Panc1 (cell line): Measurements from ENCODE around the gene RNF145. TPM values are rescaled to one million over a fixed set of nuclear protein-coding genes. Genes with fewer than 3 reads are reported as not detected.

Source experiments
- ATAC-seq: fragments of 200-7000 bp; cut with Tn5 transposase; 2 replicates; pipeline ENCODE4 v1.9.1; 2020; ENCODE audit warnings: mild to moderate bottlenecking, moderate library complexity
- BruUV-seq: library from RNA; stranded (reverse); fragments of 400-500 nt; replicated peaks from 2 replicates; lab custom pipeline; 2021; lab: Mats Ljungman, UMichigan
- CTCF ChIA-PET: fragments of 300-600 bp; sonication (Branson Sonifier 250); formaldehyde crosslinking; loops from one replicate; lab custom pipeline; 2022; ENCODE audit warnings: antibody characterized with exemption; lab: Charles Lee
- POLR2A ChIA-PET: fragments of 300-600 bp; sonication (Branson Sonifier 250); formaldehyde crosslinking; loops from one replicate; lab custom pipeline; 2022; ENCODE audit warnings: antibody characterized with exemption; lab: Charles Lee
- DNase-seq: peaks from one replicate; pipeline ENCODE4 v3.0.0-alpha.2; 2010; ENCODE audit warnings: low read depth, low spot score
- H3K27ac ChIP-seq: 2 replicates; pipeline ENCODE4 v1.5.1; 2011; ENCODE audit warnings: mild to moderate bottlenecking, low read length, inconsistent platforms
- H3K27me3 ChIP-seq: fragments of 200-500 bp; sonication (Bioruptor generic); 2 replicates; pipeline ENCODE4 v1.6.0; 2014; ENCODE audit warnings: low read length, inconsistent platforms; ENCODE audit not compliant: control insufficient read depth, insufficient read depth
- H3K36me3 ChIP-seq: fragments of 200-500 bp; sonication (Bioruptor generic); 2 replicates; pipeline ENCODE4 v1.5.1; 2014; ENCODE audit warnings: inconsistent platforms, mild to moderate bottlenecking, low read length, moderate library complexity; ENCODE audit not compliant: control insufficient read depth, insufficient read depth
- H3K4me1 ChIP-seq: 2 replicates; pipeline ENCODE4 v1.5.1; 2011; ENCODE audit warnings: inconsistent platforms, mild to moderate bottlenecking, low read length, moderate library complexity; ENCODE audit not compliant: control insufficient read depth, insufficient read depth
- H3K4me3 ChIP-seq, 2 experiments: 2 replicates each; pipeline ENCODE4 v1.5.1; 2011 to 2012; ENCODE audit warnings: low read depth in 2 of 2, low read length in 2 of 2, mild to moderate bottlenecking in 2 of 2, inconsistent platforms in 1 of 2, moderate library complexity in 1 of 2
- H3K9me3 ChIP-seq: fragments of 200-500 bp; sonication (Bioruptor generic); 2 replicates; pipeline ENCODE4 v1.5.1; 2014; ENCODE audit warnings: low read depth, mild to moderate bottlenecking, inconsistent platforms, low read length, moderate library complexity; ENCODE audit not compliant: control insufficient read depth, insufficient read depth
- CTCF ChIP-seq: fragments of 450-650 bp; IDR thresholded peaks from 2 replicates; pipeline ENCODE4 v1.5.1; 2017; ENCODE audit warnings: mild to moderate bottlenecking
- POLR2AphosphoS5 ChIP-seq: IDR thresholded peaks from 2 replicates; pipeline ENCODE4 v1.6.1; 2012; ENCODE audit warnings: mild to moderate bottlenecking, low read depth, low read length, moderate library complexity
- SIN3A ChIP-seq: IDR thresholded peaks from 2 replicates; pipeline ENCODE4 v1.6.1; 2012; ENCODE audit warnings: low read depth, mild to moderate bottlenecking, low read length, moderate library complexity, borderline replicate concordance; ENCODE audit not compliant: insufficient read depth
- TCF7L2 ChIP-seq: IDR thresholded peaks from 2 replicates; pipeline ENCODE4 v1.6.1; 2011; ENCODE audit warnings: mild to moderate bottlenecking, low read depth, low read length, inconsistent platforms
- in situ Hi-C: cut with HindIII; loops from 2 replicates; pipeline ENCODE4 v1.10.0; 2016; ENCODE audit warnings: low sequenced_read_pairs, low pct_unique_long_range_greater_than_20kb
- intact Hi-C: fragments of 100-400 bp; cut with micrococcal nuclease; formaldehyde crosslinking; loops from one replicate; pipeline ENCODE4 v1.10.0; 2022; ENCODE audit not compliant: unreplicated experiment
- total RNA-seq: library from RNA; stranded (reverse); gene quantifications from one replicate; pipeline ENCODE4 v1.2.1, GENCODE V29; 2021; ENCODE audit not compliant: unreplicated experiment
- TF ChIP-seq, protein P1 (sequence below), 2 experiments: IDR thresholded peaks; 2 replicates each; pipeline ENCODE4 v1.6.1; 2011 to 2012; ENCODE audit warnings: low read depth in 2 of 2, control low read depth in 1 of 2, low read length in 1 of 2, mild to moderate bottlenecking in 1 of 2, moderate library complexity in 1 of 2; ENCODE audit not compliant: insufficient read depth in 1 of 2

Gene RNF145
- total RNA-seq, 1 experiment from 2014 or later, result 81.8 TPM

GRCh38 chr5:159208514-159209437 is 577 bp downstream of the RNF145 start:
- no peaks in the 10 kb centered on the region for H3K27me3 ChIP-seq
- no peaks in the 10 kb centered on the region; the same call in 1 of the 2 replicates for H3K36me3 ChIP-seq
- in situ Hi-C loops, result no loop called here
- intact Hi-C loops, result loop anchor here (5.0 kb wide), 1 partner anchor 54 kb away; the partner anchor contains the start of gene UBLCP1
- DNase-seq (no peak), ATAC-seq (peak; percentile 61)
- no TSS peak for BruUV-seq
- H3K4me3 ChIP-seq, result peak overlapping the region; percentile 75 to 95
- TF ChIP-seq POLR2AphosphoS5, result no peak
- no peak for TF ChIP-seq TCF7L2
- TF ChIP-seq CTCF, result no peak
- TF ChIP-seq, protein P1, sequence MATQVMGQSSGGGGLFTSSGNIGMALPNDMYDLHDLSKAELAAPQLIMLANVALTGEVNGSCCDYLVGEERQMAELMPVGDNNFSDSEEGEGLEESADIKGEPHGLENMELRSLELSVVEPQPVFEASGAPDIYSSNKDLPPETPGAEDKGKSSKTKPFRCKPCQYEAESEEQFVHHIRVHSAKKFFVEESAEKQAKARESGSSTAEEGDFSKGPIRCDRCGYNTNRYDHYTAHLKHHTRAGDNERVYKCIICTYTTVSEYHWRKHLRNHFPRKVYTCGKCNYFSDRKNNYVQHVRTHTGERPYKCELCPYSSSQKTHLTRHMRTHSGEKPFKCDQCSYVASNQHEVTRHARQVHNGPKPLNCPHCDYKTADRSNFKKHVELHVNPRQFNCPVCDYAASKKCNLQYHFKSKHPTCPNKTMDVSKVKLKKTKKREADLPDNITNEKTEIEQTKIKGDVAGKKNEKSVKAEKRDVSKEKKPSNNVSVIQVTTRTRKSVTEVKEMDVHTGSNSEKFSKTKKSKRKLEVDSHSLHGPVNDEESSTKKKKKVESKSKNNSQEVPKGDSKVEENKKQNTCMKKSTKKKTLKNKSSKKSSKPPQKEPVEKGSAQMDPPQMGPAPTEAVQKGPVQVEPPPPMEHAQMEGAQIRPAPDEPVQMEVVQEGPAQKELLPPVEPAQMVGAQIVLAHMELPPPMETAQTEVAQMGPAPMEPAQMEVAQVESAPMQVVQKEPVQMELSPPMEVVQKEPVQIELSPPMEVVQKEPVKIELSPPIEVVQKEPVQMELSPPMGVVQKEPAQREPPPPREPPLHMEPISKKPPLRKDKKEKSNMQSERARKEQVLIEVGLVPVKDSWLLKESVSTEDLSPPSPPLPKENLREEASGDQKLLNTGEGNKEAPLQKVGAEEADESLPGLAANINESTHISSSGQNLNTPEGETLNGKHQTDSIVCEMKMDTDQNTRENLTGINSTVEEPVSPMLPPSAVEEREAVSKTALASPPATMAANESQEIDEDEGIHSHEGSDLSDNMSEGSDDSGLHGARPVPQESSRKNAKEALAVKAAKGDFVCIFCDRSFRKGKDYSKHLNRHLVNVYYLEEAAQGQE (IDR thresholded peaks at IDR 0.05; ENCODE audit: insufficient read depth in 1 of 2, low read depth in 2 of 2, low read length in 1 of 2), result no peak
- H3K4me1 ChIP-seq, result peaks cover 45% of the 10 kb centered on the region
- CTCF ChIA-PET, result no interaction called here
- POLR2A ChIA-PET, result interaction anchor here (0.6 kb wide), 1 partner anchor 58 kb away, joined by 3 read pairs; no protein-coding TSS in a partner anchor
- H3K9me3 ChIP-seq, result no peaks in the 10 kb centered on the region
- H3K27ac ChIP-seq, result peak overlapping the region; percentile 85

DNA sequence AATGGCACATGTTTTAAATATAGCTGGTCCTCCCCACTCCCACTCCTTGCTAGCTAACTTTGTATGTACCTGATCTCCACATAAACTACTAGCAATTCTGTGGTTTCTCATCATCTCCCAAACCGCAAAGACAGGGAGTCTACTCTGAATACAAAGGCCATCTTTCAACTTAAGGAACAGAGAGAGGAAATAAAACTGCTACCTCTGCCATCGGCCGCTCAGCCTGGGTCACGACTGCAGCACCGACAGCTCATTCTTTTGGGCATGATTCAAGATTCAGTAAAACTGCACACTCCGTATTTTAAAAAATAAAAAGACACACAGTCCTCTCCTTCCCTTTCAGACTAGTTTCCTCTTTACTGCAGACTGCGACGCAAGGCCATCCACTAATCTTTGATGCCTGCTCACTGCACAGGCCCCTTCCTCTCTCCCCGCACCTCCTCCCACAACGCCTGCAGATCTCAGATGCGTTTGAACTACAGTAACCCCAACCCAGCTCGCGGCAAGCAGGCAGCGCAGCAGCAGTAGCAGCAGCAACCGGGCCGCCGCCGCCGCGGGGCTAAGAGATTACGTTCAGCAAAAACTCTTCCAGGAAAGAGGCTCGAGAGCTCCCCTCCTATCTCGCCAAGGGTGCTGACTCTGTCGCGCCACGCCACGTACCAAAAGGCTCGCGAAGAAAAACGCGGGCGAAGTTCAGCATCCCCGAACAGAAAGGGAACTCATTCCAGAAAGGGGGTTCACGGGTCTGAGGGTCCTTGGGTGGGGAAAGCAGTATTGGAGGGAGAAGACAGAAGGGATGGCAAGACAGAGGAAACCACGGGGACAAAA is 1.5 kb downstream of the RNF145 start:
- ATAC-seq, result peak; percentile 81
- Histone ChIP-seq H3K4me1 (peaks cover 49% of the 10 kb centered on the region), H3K9me3 (no peaks in the 10 kb centered on the region), H3K36me3 (peaks cover 3% of the 10 kb centered on the region), H3K27me3 (no peaks in the 10 kb centered on the region), H3K27ac (peak overlapping the region; percentile 85), H3K4me3 (peak overlapping the region; percentile 75 to 95)
- intact Hi-C loops (loop anchor here (5.0 kb wide), 1 partner anchor 54 kb away; the partner anchor contains the start of gene UBLCP1), in situ Hi-C loops (no loop called here)
- peak; percentile 63 for DNase-seq
- TF ChIP-seq, protein P1 (IDR thresholded peaks at IDR 0.05; ENCODE audit: insufficient read depth in 1 of 2, low read depth in 2 of 2, low read length in 1 of 2), result no peak
- TF ChIP-seq TCF7L2, result peak; percentile 31; the same call in 1 of the 2 replicates
- TF ChIP-seq SIN3A, result no peak; the same call in 1 of the 2 replicates
- TF ChIP-seq POLR2AphosphoS5, result peak; percentile 30; the same call in 1 of the 2 replicates
- no peak for TF ChIP-seq CTCF
- TSS peak; percentile 69 for BruUV-seq
- ChIA-PET POLR2A (interaction anchor here (0.7 kb wide), 2 partner anchors 57 to 66 kb away, joined by 3 to 5 read pairs; no protein-coding TSS in a partner anchor), CTCF (no interaction called here)
